Activated CD8-positive, alpha-beta memory T cell treated with anti-CD3 and anti-CD28 coated beads for 24 hours (primary cell): ENCODE data around the gene SIMC1.

Experiments used
- DNase-seq: peaks from one replicate; pipeline ENCODE4 v3.0.0-alpha.2; 2020

The SIMC1 gene

GRCh38 chr5:176365351-176366231, 127.4 kb downstream of the SIMC1 start, which contains the start of gene ARL10:
Gene ARL10 (plus strand): TSS chr5:176365487. CDS start chr5:176365564, 77 bp downstream.
- DNase-seq = peak; percentile 87

GRCh38 chr5:176366232-176366894, 128.1 kb downstream of the SIMC1 start:
- no peak for DNase-seq

GRCh38 chr5:176368726-176369125, 130.5 kb downstream of the SIMC1 start:
- DNase-seq = no peak

- DNase-seq = no peak
These were observed 131.9 kb downstream of the SIMC1 start for GRCh38 chr5:176369934-176370711.

DNA sequence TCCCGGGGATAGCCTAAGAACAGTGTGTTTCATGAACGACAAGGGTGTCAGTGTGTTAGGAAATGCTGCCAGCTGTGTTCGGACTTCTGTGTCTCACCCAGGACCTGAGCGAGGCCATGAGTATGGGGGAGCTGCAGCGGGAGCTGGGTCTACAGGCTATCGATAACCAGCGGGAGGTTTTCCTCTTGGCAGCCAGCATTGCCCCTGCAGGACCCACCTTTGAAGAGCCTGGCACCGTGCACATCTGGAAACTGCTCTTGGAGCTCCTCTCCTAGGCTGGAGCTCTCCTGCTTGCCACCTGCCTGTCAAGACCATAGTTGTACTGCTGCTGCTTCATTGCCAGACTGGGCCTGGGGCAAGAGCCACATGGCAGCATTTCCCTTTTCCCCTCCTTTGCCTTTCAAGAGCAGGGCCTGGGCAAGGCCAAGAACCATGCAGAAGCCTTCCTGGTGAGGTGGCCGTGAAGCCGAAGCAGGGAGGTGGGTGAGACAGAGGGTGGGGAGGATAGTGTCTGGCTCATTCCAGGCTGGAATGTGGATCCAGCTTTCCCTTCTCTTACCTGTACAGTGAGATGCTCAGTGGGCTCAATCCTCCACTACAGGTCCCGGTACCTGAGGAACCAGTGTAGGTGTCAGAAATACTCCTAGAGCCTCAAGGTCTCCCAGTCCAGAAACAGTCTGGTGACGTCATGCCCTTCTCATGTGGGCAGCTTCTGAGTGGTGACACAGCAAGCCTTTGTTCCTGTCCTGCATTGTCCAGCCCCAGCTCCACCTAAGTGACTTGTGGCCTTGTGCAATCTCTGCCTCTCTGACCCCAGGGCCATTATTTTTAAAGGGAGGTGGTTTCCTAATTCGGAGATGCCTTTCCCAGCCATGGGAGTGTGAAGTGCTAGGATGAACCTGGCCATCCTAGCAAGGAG, 133.7 kb downstream of the SIMC1 start:
- no peak for DNase-seq

DNA sequence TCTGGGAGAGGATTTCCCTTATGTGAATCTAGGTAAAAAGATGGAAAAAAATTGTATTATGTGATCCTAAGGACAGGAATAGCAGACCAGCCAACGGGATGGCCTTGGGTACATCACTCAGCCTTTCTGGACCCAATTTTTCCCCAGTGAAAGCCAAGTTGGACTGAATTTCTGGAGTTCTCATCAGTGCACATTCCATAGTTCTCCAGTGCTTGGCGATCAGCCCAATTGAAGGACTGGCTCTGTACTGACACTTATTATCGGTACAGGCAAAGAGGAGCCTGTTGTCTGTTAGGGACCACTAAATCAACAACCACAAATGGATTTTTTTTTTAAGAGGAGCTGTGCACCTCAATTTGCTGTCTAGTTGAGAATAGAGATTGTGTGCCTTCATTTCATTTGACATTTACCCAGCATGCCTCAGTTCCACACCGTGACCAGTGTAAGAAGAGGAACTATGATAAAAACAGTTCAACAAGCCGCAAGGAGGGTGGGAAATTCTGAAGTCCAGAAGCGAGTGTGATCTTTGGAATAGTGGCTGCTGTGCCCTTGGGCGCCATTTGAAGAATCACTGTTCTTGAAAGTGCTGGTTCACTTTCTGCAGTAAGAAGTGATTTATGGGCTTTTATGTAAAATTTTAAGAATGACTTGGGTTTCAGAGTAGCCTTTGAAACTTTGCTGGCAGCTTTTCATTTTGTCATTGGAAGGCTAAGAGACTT, 135.0 kb downstream of the SIMC1 start:
- DNase-seq = no peak

DNA sequence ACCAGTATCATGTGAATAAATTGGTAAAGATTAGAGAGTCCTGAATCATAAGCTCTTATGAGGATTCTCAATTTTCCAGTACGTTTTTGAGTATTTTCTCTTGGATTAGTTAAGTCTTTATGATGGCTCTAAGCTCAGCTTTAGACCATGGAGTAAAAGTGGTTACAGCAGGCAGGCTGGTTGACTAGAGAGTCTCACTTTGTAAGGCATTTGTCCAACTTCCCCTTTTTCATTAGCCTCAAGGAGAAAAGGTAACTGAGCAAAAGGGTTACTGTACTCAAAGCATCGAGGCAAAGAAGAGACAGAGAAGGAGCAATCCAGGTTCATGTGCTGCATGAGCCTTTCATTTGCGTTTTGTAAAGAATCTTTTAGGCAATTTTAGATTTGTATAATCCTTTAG, 141.7 kb downstream of the SIMC1 start:
- DNase-seq = no peak

DNA sequence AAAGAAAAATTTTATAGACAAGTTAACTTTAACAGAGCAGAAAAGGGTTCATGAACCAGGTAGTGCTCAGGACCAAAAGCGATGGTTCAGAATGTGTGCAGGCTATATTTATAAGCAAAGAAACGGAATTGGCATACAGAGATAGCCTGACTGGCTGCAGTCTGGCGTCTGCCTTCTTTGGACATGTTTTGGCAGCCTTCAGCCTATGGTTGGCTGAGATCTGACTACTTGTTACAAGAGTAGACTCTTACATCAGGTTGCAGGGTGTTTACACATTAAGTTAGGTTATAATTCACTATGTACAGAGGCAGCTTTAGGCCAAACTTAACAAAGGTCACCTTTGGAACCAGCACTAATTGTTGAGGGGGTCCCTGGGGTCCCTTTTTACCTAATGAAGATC, 143.2 kb downstream of the SIMC1 start:
- DNase-seq = no peak

GRCh38 chr5:176381979-176382378, 143.8 kb downstream of the SIMC1 start:
- no peak for DNase-seq

DNA sequence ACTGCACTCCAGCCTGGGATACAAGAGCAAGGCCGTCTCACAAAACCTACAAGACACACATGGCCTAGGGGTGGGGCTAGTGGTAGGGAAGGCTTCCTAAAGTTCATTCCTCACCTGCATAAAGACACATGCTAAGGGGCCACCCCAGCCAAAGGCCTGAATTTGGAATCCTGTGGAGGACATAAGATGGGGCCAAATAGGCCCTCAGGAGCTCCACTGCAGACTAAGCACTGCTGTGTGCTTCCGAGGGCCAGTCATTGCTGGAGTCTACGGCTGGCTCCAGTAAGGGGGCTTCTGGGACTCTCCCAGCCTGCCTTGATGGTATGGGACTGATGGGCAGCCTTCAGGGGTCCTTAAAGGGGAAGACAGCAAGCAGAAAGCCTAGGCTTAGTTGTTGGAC, 144.5 kb downstream of the SIMC1 start:
- DNase-seq = no peak

- no peak for DNase-seq
These were observed 145.2 kb downstream of the SIMC1 start for GRCh38 chr5:176383248-176383905.

GRCh38 chr5:176383961-176384360, 145.7 kb downstream of the SIMC1 start:
- DNase-seq = no peak

- DNase-seq = no peak
These were observed 146.2 kb downstream of the SIMC1 start for GRCh38 chr5:176384366-176384930.

GRCh38 chr5:176384991-176385390, 146.8 kb downstream of the SIMC1 start:
- DNase-seq = no peak

GRCh38 chr5:176386491-176386890, 148.3 kb downstream of the SIMC1 start:
- DNase-seq = no peak

DNA sequence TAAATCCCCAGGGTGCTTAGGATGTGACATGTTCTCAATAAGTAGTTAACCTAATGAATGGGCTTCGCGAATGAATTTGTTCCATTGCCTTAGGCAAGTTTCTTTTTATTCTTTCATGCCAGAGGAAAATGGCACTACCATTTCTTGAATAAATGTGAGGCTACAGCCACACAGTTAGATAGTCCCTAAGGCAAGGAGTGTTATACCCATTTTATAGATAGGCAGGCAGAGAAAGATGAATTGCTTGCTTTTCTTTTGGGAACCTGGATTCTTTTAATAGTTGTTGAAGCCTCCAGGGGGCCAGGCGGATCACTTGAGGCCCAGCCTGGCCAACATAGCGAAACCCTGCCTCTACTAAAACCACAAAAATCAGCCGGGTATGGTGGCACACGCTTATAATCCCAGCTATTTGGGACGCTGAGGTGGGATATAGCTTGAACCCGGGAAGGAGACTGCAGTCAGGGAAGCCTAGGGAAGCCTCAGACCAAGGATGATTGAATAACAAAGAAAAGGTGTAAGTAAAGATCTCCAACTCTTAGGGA, 149.2 kb downstream of the SIMC1 start:
- DNase-seq = no peak

DNA sequence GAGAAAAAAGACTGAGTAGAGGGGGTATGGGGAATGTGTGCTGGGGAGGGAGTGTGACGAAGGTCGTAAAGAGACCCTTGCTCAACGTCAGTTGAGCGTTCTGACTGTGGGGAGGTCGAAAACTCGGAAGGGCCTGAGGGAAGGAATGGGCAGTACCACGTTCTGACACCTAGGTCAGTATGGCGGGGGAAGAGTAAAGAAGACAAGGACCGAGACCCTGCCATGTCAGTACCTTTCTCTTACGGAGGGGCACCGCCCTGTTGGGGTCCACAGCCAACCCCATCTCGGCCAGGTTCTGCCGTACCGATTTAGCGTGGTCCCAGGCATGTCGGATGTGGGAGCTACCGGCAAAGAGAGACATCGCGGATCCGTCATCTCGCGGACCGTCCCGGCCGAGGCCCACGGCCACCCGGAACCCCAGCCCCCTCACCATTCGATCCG, 149.8 kb downstream of the SIMC1 start:
- no peak for DNase-seq

- peak; percentile 97 for DNase-seq
These were observed 150.4 kb downstream of the SIMC1 start, which contains the start of the genes HIGD2A and NOP16 for GRCh38 chr5:176388444-176389134. Gene HIGD2A (plus strand): TSS chr5:176388751. CDS start chr5:176388820, 69 bp downstream. Gene NOP16 (minus strand): TSS chr5:176388598. CDS start chr5:176388539, 59 bp downstream.
